Endometrial microvascular endothelial cells (primary cell): ENCODE data around the gene NCOA1. TPM values are rescaled to one million over a fixed set of nuclear protein-coding genes. Genes with fewer than 3 reads are reported as not detected.
"Not testable (repeated sequence)": the region's sequence is repeated elsewhere in the genome, so short reads cannot be mapped to it uniquely, and the experiment has no call there.

Source experiments
- in situ Hi-C: cut with HindIII; loops from 2 replicates; pipeline ENCODE4 v1.10.0; 2017; ENCODE audit warnings: low sequenced_read_pairs, low pct_unique_long_range_greater_than_20kb; ENCODE audit errors: inconsistent ontology term
- total RNA-seq: library from RNA; depleted of rRNA; stranded (reverse); fragments of >200 nt; gene quantifications from one replicate; pipeline ENCODE4 v1.2.3, GENCODE V29; 2015; ENCODE audit errors: inconsistent ontology term

Gene NCOA1
- total RNA-seq, 1 donor from 2014 or later = 5.3 TPM

GRCh38 chr2:24650997-24651642 is 160.1 kb downstream of the NCOA1 start:
- in situ Hi-C loops = no loop called here

DNA sequence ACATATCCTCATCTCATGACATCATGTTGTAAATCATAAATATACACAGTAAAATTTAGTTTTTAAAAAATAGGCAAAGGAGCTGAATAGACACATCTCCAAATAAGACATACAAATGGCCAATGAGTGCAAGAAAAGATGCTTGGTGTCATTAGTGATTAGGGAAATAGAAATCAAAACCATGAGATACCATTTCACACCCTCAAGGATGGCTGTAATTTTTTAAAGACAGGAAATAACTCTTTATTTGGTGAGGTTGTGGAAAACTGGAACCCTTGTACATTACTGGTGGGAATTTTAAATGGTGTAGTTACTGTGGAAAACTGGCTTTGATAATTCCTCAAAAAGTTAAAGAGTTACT is 160.6 kb downstream of the NCOA1 start:
- in situ Hi-C loops = no loop called here

- in situ Hi-C loops = no loop called here
Observed at GRCh38 chr2:24652265-24653182, 161.5 kb downstream of the NCOA1 start.

DNA sequence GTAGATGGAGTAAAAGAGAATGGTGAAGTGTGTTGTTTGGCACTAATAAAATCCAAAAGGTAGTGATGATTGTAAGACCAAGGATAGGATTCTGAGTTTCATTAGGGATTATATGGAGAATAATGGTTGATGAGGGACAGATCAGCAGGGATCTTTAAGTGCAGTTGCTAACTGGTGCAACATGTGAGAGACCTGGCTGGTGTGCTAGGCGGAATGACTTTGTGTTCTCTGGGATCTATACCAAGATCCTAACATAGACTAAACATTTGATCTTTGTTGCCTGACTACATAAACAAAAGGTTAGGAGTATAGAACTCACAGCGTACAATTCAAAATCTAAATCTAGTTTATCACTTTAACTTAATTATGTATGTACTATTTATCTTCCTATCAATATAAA is 166.8 kb downstream of the NCOA1 start:
- in situ Hi-C loops = no loop called here

DNA sequence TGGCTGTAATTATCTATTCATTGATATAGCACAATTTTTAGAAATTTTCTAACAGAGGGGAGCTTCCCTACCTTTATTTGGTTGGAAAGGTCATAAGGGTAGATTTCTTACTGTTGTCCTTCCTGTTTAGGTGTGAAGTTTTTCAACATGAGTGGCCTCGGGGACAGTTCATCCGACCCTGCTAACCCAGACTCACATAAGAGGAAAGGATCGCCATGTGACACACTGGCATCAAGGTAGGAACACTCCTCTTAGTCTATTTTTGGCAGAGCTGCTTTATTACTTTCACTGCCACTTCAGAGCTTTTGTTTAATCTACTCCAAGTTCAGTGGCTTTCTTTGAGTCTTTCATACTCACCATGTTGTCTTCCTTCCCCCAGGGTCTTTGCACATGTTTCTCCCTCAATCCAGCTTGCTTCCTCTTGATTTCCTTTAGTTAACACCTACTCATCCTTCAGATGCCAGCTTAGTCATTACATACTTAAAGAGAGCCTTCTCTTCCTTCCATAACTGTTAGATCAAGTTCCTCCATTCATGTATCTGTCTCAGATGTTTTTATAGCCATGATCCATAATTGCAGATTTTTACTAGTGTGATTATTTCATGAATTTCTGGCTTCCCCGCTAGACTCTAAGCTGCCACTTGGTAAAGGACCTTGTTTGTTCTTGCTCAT is 167.6 kb downstream of the NCOA1 start:
- in situ Hi-C loops = no loop called here

DNA sequence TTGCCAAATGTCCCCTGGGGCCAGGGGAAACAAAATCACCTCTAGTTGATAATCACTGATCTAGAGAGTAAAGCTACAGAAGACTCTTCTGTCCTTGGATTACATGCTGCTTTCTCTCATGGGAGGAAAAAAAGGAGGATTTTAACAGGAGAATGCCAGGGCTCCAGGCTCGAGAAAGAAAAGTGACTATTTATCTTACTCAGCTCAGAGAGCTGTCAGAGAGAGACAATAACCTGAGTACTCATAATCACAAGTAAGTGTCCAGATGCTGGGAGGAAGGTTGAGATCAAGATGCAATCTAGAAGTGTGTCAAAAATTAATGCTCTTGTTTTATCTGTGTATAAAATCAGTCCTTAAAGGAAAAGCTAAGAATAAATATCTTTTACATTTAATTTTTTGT is 168.8 kb downstream of the NCOA1 start:
- in situ Hi-C loops = no loop called here

DNA sequence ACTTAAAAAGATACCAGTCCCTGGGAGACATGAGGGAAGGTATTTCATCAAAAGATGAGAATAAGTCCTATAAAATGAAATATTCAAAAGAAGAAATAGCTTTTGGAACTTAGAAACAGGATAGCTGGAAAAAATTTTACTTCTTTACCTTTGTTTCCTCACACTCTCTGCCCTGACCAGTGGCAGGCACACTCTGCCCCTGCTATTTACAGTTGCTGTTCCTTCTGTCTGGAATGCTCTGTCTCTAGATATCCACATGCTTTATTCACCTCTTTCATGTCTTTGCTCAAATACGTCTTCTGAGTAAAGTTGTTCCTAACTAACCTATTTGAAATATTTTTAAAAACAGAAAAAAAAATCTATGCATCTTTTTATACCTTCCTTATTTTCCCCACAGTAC is 176.5 kb downstream of the NCOA1 start:
- in situ Hi-C loops = no loop called here

GRCh38 chr2:24671230-24671629 is 180.2 kb downstream of the NCOA1 start:
- in situ Hi-C loops = no loop called here

DNA sequence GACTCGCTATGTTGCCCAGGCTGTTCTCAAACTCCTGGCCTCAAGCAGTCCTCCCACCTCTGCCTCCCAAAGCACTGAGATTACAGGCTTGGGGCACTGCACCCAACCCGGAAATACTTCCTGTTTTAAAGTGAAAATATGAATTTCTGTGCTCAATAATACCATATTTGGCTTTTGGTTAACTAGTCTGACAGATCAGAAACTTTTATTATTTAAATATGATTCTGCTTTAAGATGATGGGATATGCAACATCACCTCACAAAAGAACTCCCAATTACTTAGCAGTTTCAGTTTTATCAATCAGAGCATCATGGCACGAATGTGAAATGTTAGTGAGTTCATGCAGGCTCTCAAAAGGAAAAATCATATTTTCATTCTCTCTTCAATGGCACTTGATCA is 181.5 kb downstream of the NCOA1 start:
- in situ Hi-C loops = no loop called here

- in situ Hi-C loops = no loop called here
Observed at GRCh38 chr2:24675338-24675737, 184.3 kb downstream of the NCOA1 start.

GRCh38 chr2:24676493-24676892 is 185.4 kb downstream of the NCOA1 start:
- in situ Hi-C loops = no loop called here

- in situ Hi-C loops = not testable (repeated sequence)
Observed at GRCh38 chr2:24678066-24678465, 187.0 kb downstream of the NCOA1 start.

DNA sequence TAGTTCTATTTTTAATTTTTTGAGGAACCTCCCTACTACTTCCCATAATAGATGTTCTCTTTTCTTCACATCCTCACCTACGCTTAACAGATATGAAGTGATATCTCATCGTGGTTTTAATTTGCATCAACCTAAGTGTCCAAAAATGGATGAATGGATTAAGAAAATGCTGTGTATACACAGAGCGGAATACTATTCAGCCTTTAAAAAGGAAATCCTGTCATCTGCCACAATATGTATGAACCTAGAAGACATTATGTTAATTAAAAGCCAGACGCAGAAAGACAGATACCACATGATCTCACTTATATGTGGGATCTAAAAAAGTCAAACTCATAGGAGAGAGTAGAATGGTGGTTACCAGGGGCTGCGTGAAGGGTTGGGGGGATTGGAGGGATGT is 189.1 kb downstream of the NCOA1 start:
- in situ Hi-C loops = no loop called here

GRCh38 chr2:24682304-24682703 is 191.2 kb downstream of the NCOA1 start:
- in situ Hi-C loops = no loop called here

DNA sequence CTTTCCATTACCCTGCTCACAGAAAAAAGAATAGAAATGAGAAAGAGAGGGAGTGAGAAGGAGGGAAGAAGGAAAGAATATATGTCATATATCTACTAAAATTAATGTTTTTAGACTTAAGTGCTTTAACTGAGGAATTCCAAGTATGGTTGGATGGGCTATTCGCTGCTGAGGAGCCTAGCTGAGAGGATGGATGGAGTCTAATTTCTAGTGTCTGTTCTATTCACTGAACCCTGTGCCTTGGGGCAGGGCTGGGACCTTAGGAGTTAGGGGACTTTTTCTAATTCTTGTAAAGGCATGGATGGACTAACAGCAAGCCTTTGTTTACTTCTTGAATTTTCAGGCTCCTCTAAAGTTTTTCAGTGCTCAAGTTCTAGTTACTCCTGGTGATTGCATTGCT is 192.4 kb downstream of the NCOA1 start:
- in situ Hi-C loops = no loop called here

GRCh38 chr2:24690524-24690923 is 199.5 kb downstream of the NCOA1 start:
- in situ Hi-C loops = no loop called here

DNA sequence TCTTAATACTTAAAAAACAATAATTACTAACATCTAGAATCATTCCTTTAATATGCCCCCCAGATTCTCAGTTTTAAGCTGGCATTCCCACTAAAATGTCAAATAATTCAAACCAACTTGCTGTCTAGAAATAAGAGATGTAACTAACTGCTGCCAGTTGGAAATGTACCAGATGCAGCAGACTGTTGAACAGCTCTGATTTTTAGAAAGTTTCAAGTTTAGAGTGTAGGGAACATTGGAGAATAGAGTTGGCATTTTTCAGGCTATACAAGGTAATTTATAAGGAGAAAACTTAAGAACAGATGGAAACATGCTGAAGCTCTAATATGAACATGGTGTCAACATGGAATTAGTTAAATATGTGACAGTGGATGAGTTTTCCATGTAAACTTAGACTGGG is 200.8 kb downstream of the NCOA1 start:
- in situ Hi-C loops = no loop called here

GRCh38 chr2:24697792-24698191 is 206.7 kb downstream of the NCOA1 start:
- in situ Hi-C loops = no loop called here

- in situ Hi-C loops = no loop called here
Observed at GRCh38 chr2:24702800-24703199, 211.7 kb downstream of the NCOA1 start.

DNA sequence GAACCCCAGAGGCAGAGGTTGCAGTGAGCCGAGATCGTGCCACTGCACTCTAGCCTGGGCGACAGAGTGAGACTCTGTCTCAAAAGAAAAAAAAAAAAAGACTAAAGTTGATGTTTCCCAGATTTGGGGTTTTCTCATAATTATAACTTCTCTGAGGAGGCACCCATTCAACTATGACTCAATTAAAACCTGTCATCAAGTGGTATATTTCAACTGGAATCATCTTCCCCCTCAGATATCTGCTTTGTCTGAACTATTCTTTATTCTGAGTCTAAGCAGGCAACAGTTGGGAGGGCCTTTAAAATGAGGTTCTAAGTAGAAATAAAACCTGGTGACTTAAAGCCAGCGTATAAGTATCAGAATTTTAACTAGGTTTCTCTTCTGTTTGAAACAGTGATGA is 213.6 kb downstream of the NCOA1 start:
- in situ Hi-C loops = no loop called here
